AG04450 (cell line): ENCODE results near the gene PARD6B. TPM values are rescaled to one million over a fixed set of nuclear protein-coding genes. Genes with fewer than 3 reads are reported as not detected.
A peak's percentile ranks its signal among the peaks of the same experiment; 100 is the strongest.
"Not testable (repeated sequence)": the region's sequence is repeated elsewhere in the genome, so short reads cannot be mapped to it uniquely, and the experiment has no call there.

Experiments
- CTCF ChIA-PET: fragments of 300-600, 350-600 bp; formaldehyde crosslinking; extraction: SDS; loops from one replicate; lab custom pipeline; 2022; ENCODE audit warnings: antibody characterized with exemption, inconsistent platforms; lab: Charles Lee
- POLR2A ChIA-PET: fragments of 350-600 bp; formaldehyde crosslinking; extraction: SDS; loops from one replicate; lab custom pipeline; 2021; ENCODE audit warnings: antibody characterized with exemption, inconsistent platforms; lab: Yijun Ruan, JAX
- DNase-seq: peaks from one replicate; pipeline ENCODE4 v3.0.0-alpha.2; 2011; ENCODE audit warnings: low read depth, low spot score
- H3K27ac ChIP-seq: one replicate; pipeline ENCODE4 v1.5.1; 2012; ENCODE audit warnings: low read depth, low read length, control low read depth
- H3K27me3 ChIP-seq: one replicate; pipeline ENCODE4 v1.6.0; 2012; ENCODE audit warnings: low read length; ENCODE audit not compliant: control insufficient read depth, insufficient read depth
- H3K4me3 ChIP-seq: 2 replicates; pipeline ENCODE4 v1.5.1; 2011; ENCODE audit warnings: mild to moderate bottlenecking, low read depth, low read length, control low read depth
- H3K9me3 ChIP-seq: 2 replicates; pipeline ENCODE4 v1.5.1; 2012; ENCODE audit warnings: low read length; ENCODE audit not compliant: control insufficient read depth, insufficient read depth
- CTCF ChIP-seq: IDR thresholded peaks from 2 replicates; pipeline ENCODE4 v1.5.1; 2011; ENCODE audit warnings: low read depth, low read length, control low read depth, inconsistent platforms
- polyA plus RNA-seq: library from polyadenylated mRNA; depleted of rRNA; stranded (reverse); fragments of >200 nt; gene quantifications from 2 replicates; pipeline ENCODE4 v1.2.3, GENCODE V29; 2011

Gene PARD6B
- polyA plus RNA-seq, 1 experiment = 0.71 TPM

GRCh38 chr20:50790651-50791277 lies 59.4 kb downstream of the PARD6B start:
- no peak overlapping the region for H3K4me3 ChIP-seq
- no peaks in the 10 kb centered on the region for H3K27me3 ChIP-seq
- POLR2A ChIA-PET = interaction anchor here (0.6 to 1.6 kb wide), 7 partner anchors 15 to 1290 kb away, joined by 3 to 11 read pairs (median 7); partner anchors contain the start of genes ADNP, DPM1 and MOCS3
- DNase-seq = peak; percentile 76
- CTCF ChIA-PET = interaction anchor here (0.6 to 9.2 kb wide), 31 partner anchors 9 to 612 kb away, joined by 3 to 201 read pairs (median 4); partner anchors contain the start of genes ADNP, DPM1 and MOCS3
- TF ChIP-seq CTCF = peak; percentile 84
- H3K9me3 ChIP-seq = no peaks in the 10 kb centered on the region
- peak overlapping the region; percentile 75 for H3K27ac ChIP-seq

- ChIA-PET CTCF (interaction anchor here (0.5 to 9.2 kb wide), 43 partner anchors 8 to 1004 kb away, joined by 3 to 201 read pairs (median 4); partner anchors contain the start of genes ADNP, DPM1 and MOCS3), POLR2A (interaction anchor here (0.6 to 3.1 kb wide), 3 partner anchors 118 to 615 kb away, joined by 3 to 17 read pairs (median 4); partner anchors contain the start of gene ADNP)
- TF ChIP-seq CTCF = no peak
- Histone ChIP-seq H3K27me3 (no peaks in the 10 kb centered on the region), H3K27ac (no peak overlapping the region), H3K4me3 (no peak overlapping the region), H3K9me3 (no peaks in the 10 kb centered on the region)
- no peak for DNase-seq
Observed at GRCh38 chr20:50792708-50793574, 61.6 kb downstream of the PARD6B start.

GRCh38 chr20:50793575-50794016 lies 62.2 kb downstream of the PARD6B start:
- not testable (repeated sequence) for DNase-seq, H3K27ac ChIP-seq, H3K9me3 ChIP-seq, H3K27me3 ChIP-seq, H3K4me3 ChIP-seq
- ChIA-PET POLR2A (interaction anchor here (0.6 to 3.1 kb wide), 3 partner anchors 117 to 616 kb away, joined by 3 to 17 read pairs (median 4); partner anchors contain the start of gene ADNP), CTCF (interaction anchor here (0.5 to 9.2 kb wide), 44 partner anchors 9 to 1003 kb away, joined by 3 to 201 read pairs (median 4); partner anchors contain the start of genes ADNP, DPM1 and MOCS3)
- TF ChIP-seq CTCF = peak; percentile 47

GRCh38 chr20:50794181-50794845 lies 62.9 kb downstream of the PARD6B start:
- CTCF ChIA-PET = interaction anchor here (0.7 to 9.2 kb wide), 40 partner anchors 11 to 618 kb away, joined by 3 to 201 read pairs (median 4); partner anchors contain the start of genes ADNP, DPM1 and MOCS3
- no peaks in the 10 kb centered on the region for H3K9me3 ChIP-seq
- peak overlapping the region; percentile 39 for H3K27ac ChIP-seq
- no peaks in the 10 kb centered on the region for H3K27me3 ChIP-seq
- POLR2A ChIA-PET = interaction anchor here (1.5 to 3.1 kb wide), 2 partner anchors 137 to 164 kb away, joined by 8 to 17 read pairs; partner anchors contain the start of genes ADNP, DPM1 and MOCS3
- DNase-seq = no peak
- no peak for TF ChIP-seq CTCF
- peak overlapping the region; percentile 39 for H3K4me3 ChIP-seq
